ENCODE results near the gene RBM46.

- TF ChIP-seq EZH2 (IDR thresholded peaks at IDR 0.05; ENCODE audit: insufficient read depth, poor library complexity, severe bottlenecking): no peak
- no peak for TF ChIP-seq EZH2phosphoT487 (IDR thresholded peaks at IDR 0.05; ENCODE audit: insufficient read depth, low read depth)
Observed at GRCh38 chr4:154731756-154732155, 49.3 kb upstream of the RBM46 start.
